ENCODE measurements around the gene MYH2.
"Not testable (repeated sequence)": the region's sequence is repeated elsewhere in the genome, so short reads cannot be mapped to it uniquely, and the experiment has no call there.

MYH2 gene

DNA sequence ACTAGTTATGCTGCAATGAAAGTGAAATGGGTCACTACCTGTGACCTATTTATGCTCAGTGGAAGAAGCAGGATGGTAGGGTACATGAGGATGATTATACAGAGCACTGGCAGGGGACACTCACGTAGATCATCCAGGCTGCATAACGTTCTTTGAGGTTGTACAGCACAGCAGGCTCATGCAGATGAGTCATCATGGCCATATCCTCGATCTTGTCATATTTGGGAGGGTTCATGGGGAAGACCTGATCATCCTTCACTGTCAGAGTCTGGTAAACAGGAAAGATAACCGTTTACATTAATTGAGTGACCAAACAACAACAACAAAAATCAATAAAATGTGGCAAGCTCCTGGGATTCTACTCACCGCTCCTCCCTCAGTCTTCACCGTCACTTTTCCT, 2.1 kb downstream of the MYH2 start:
- no peaks in the 10 kb centered on the region for H3K79me2 ChIP-seq (ENCODE audit: insufficient read depth, low read depth)
- H3K9ac ChIP-seq, result no peak overlapping the region
- no peak for TF ChIP-seq CTCF (conservative IDR thresholded peaks at IDR 0.05; ENCODE audit: low read depth, low read length)
- no peak overlapping the region for H3K4me3 ChIP-seq (IDR thresholded peaks at IDR 0.05; ENCODE audit: insufficient read depth, low read depth, low read length)
- H3K4me1 ChIP-seq (ENCODE audit: low read depth, poor library complexity, severe bottlenecking), result no peaks in the 10 kb centered on the region
- no peaks in the 10 kb centered on the region for H4K20me1 ChIP-seq (ENCODE audit: insufficient read depth)
- no peak overlapping the region for H3K4me2 ChIP-seq
- H3K27me3 ChIP-seq (ENCODE audit: insufficient read depth, low read depth), result no peaks in the 10 kb centered on the region
- H3K27ac ChIP-seq, result no peak overlapping the region
- H3K36me3 ChIP-seq (ENCODE audit: insufficient read depth), result no peaks in the 10 kb centered on the region
- H2AFZ ChIP-seq (ENCODE audit: low read depth), result no peak overlapping the region

DNA sequence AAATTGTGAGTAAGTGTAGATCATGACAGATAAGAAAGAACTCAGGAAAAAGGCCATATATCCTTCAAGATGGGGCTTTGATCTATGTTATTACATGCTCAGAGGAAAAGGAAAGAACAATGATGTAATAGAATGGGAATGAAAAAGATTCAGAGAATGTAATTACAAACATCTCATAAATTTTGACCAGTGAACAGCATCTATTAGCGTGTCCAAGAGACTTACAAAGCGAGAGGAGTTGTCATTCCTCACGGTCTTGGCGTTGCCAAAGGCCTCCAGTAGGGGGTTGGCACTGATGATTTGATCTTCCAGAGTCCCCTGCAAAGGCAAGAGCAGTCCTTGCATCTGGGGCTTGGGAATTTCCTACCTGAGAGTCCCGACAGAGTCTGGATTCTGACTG, 6.0 kb downstream of the MYH2 start:
- H2AFZ ChIP-seq (ENCODE audit: low read depth); H3K4me2 ChIP-seq; H3K4me1 ChIP-seq (ENCODE audit: low read depth, poor library complexity, severe bottlenecking); H4K20me1 ChIP-seq (ENCODE audit: insufficient read depth); H3K4me3 ChIP-seq (IDR thresholded peaks at IDR 0.05; ENCODE audit: insufficient read depth, low read depth, low read length); H3K9ac ChIP-seq; H3K36me3 ChIP-seq (ENCODE audit: insufficient read depth); H3K27ac ChIP-seq; H3K79me2 ChIP-seq (ENCODE audit: insufficient read depth, low read depth); H3K27me3 ChIP-seq (ENCODE audit: insufficient read depth, low read depth): not testable (repeated sequence)

GRCh38 chr17:10541179-10541578, 8.3 kb downstream of the MYH2 start:
- H2AFZ ChIP-seq (ENCODE audit: low read depth); H3K79me2 ChIP-seq (ENCODE audit: insufficient read depth, low read depth); H3K9ac ChIP-seq; H4K20me1 ChIP-seq (ENCODE audit: insufficient read depth); H3K27ac ChIP-seq; H3K4me1 ChIP-seq (ENCODE audit: low read depth, poor library complexity, severe bottlenecking); H3K36me3 ChIP-seq (ENCODE audit: insufficient read depth); H3K4me3 ChIP-seq (IDR thresholded peaks at IDR 0.05; ENCODE audit: insufficient read depth, low read depth, low read length); H3K27me3 ChIP-seq (ENCODE audit: insufficient read depth, low read depth); H3K4me2 ChIP-seq: not testable (repeated sequence)

- TF ChIP-seq CTCF (conservative IDR thresholded peaks at IDR 0.05; ENCODE audit: low read depth, low read length), result no peak
- Histone ChIP-seq H3K79me2 (ENCODE audit: insufficient read depth, low read depth) (no peaks in the 10 kb centered on the region), H3K4me2 (no peak overlapping the region), H2AFZ (ENCODE audit: low read depth) (no peak overlapping the region), H3K27ac (no peak overlapping the region), H3K4me3 (IDR thresholded peaks at IDR 0.05; ENCODE audit: insufficient read depth, low read depth, low read length) (no peak overlapping the region), H3K4me1 (ENCODE audit: low read depth, poor library complexity, severe bottlenecking) (no peaks in the 10 kb centered on the region), H4K20me1 (ENCODE audit: insufficient read depth) (no peaks in the 10 kb centered on the region), H3K36me3 (ENCODE audit: insufficient read depth) (no peaks in the 10 kb centered on the region), H3K27me3 (ENCODE audit: insufficient read depth, low read depth) (no peaks in the 10 kb centered on the region), H3K9ac (no peak overlapping the region)
These were observed 17.4 kb downstream of the MYH2 start for GRCh38 chr17:10532026-10532425.

DNA sequence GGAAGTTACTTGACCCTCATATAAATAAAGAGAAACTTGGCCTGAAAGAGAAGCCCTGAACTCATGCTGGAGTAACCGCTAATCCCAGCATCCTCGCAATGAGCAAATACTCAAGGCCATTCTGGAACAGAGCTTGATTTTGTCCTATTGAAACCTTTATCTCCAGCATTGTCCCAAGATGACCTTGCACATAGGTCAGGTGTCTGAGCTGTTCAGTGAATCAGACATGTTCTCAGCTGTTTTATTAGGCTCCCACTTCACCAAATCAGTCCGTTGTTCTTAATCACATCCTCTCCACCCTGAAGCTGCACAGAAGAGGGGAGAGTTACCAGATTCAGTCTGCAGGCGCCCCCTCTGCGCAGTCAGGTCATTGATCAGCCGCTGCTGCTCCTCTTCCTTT, 22.0 kb downstream of the MYH2 start:
- Histone ChIP-seq H3K27me3 (ENCODE audit: insufficient read depth, low read depth) (no peaks in the 10 kb centered on the region), H3K4me2 (no peak overlapping the region), H3K4me1 (ENCODE audit: low read depth, poor library complexity, severe bottlenecking) (no peaks in the 10 kb centered on the region), H3K79me2 (ENCODE audit: insufficient read depth, low read depth) (no peaks in the 10 kb centered on the region), H3K9ac (no peak overlapping the region), H3K4me3 (IDR thresholded peaks at IDR 0.05; ENCODE audit: insufficient read depth, low read depth, low read length) (no peak overlapping the region), H2AFZ (ENCODE audit: low read depth) (no peak overlapping the region), H3K36me3 (ENCODE audit: insufficient read depth) (no peaks in the 10 kb centered on the region), H4K20me1 (ENCODE audit: insufficient read depth) (no peaks in the 10 kb centered on the region), H3K27ac (no peak overlapping the region)
- TF ChIP-seq CTCF (conservative IDR thresholded peaks at IDR 0.05; ENCODE audit: low read depth, low read length), result no peak
